Gastrocnemius medialis (tissue), 4 donors: Measurements from ENCODE around the gene SERINC3.

ENCODE experiments used
- CTCF ChIP-seq, 5 experiments: fragments of 450-650 bp in 3 of 5; fragments of 200-600 bp in 2 of 5; sonication (generic) in 2 of 5; IDR thresholded peaks in 4 of 5; conservative IDR thresholded peaks in 1 of 5; 1 replicate in 4 of 5; 2 replicates in 1 of 5; pipeline ENCODE4 v1.5.1; 2016 to 2019; ENCODE audit warnings: antibody characterized with exemption in 5 of 5, mild to moderate bottlenecking in 3 of 5, moderate library complexity in 3 of 5
- POLR2A ChIP-seq, 2 donors: fragments of 450-650 bp; IDR thresholded peaks; one replicate each; pipeline ENCODE4 v1.6.1; 2017; ENCODE audit warnings: antibody characterized with exemption in 2 of 2, mild to moderate bottlenecking in 2 of 2, moderate library complexity in 2 of 2

- TF ChIP-seq POLR2A (IDR thresholded peaks at IDR 0.05) = no peak
- no peak for TF ChIP-seq CTCF (IDR thresholded peaks at IDR 0.05 in 4 of 5, conservative IDR thresholded peaks at IDR 0.05 in 1 of 5)
Observed at GRCh38 chr20:44536175-44536574, 14.3 kb upstream of the SERINC3 start.
